RWPE1 (cell line): Measurements from ENCODE around the gene AATK.

Experiments used
- CTCF ChIA-PET: fragments of 350-600 bp; sonication (Branson Sonifier 250); formaldehyde crosslinking; extraction: SDS; loops from one replicate; lab custom pipeline; 2021; lab: Yijun Ruan, JAX
- POLR2A ChIA-PET: fragments of 400-600 bp; formaldehyde crosslinking; extraction: SDS; loops from one replicate; lab custom pipeline; 2020; ENCODE audit warnings: antibody characterized with exemption; ENCODE audit not compliant: low non-redundant PET; lab: Yijun Ruan, JAX
- DNase-seq: peaks from one replicate; pipeline ENCODE4 v3.0.0; 2012; ENCODE audit warnings: low spot score
- H3K27ac ChIP-seq: fragments of 450-650 bp; 2 replicates; pipeline ENCODE4 v1.5.1; 2017
- TF ChIP-seq, protein P1 (sequence below): fragments of 450-650 bp; conservative IDR thresholded peaks from 2 replicates; pipeline ENCODE4 v1.5.1; 2017; ENCODE audit warnings: low read depth, mild to moderate bottlenecking

The AATK gene

GRCh38 chr17:81102869-81103268 lies 63.2 kb downstream of the AATK start:
- ChIA-PET POLR2A (no interaction called here), CTCF (interaction anchor here (0.6 kb wide), 1 partner anchor 124 kb away, joined by 4 read pairs; no protein-coding TSS in a partner anchor)
- DNase-seq = no peak
- peak overlapping the region; percentile 99 for H3K27ac ChIP-seq
- TF ChIP-seq, protein P1, sequence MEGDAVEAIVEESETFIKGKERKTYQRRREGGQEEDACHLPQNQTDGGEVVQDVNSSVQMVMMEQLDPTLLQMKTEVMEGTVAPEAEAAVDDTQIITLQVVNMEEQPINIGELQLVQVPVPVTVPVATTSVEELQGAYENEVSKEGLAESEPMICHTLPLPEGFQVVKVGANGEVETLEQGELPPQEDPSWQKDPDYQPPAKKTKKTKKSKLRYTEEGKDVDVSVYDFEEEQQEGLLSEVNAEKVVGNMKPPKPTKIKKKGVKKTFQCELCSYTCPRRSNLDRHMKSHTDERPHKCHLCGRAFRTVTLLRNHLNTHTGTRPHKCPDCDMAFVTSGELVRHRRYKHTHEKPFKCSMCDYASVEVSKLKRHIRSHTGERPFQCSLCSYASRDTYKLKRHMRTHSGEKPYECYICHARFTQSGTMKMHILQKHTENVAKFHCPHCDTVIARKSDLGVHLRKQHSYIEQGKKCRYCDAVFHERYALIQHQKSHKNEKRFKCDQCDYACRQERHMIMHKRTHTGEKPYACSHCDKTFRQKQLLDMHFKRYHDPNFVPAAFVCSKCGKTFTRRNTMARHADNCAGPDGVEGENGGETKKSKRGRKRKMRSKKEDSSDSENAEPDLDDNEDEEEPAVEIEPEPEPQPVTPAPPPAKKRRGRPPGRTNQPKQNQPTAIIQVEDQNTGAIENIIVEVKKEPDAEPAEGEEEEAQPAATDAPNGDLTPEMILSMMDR = no peak

DNA sequence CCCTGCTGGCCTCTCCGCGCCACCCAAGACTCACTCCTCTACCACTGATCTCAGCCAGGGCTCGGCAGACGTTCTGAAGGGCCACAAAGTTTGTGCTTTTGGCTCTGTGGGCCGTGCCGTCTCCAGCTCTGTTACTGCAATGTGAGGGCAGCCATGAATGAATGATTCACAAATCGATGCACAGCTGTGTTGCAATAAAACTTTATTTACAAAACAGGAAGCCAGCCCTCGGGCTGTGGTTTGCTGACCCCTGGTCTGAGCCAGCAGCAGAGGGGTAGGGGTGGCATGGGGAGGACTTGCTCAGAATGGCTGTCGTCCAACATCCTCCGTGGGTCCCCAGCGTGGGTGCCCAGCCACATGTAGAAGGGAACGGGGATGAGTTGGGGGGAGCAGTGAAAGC lies 63.7 kb downstream of the AATK start:
- ChIA-PET CTCF (interaction anchor here (0.6 to 1.4 kb wide), 7 partner anchors 17 to 446 kb away, joined by 3 to 7 read pairs (median 5); no protein-coding TSS in a partner anchor), POLR2A (no interaction called here)
- no peak for DNase-seq
- peak overlapping the region; percentile 99 for H3K27ac ChIP-seq
- TF ChIP-seq, protein P1 = no peak

DNA sequence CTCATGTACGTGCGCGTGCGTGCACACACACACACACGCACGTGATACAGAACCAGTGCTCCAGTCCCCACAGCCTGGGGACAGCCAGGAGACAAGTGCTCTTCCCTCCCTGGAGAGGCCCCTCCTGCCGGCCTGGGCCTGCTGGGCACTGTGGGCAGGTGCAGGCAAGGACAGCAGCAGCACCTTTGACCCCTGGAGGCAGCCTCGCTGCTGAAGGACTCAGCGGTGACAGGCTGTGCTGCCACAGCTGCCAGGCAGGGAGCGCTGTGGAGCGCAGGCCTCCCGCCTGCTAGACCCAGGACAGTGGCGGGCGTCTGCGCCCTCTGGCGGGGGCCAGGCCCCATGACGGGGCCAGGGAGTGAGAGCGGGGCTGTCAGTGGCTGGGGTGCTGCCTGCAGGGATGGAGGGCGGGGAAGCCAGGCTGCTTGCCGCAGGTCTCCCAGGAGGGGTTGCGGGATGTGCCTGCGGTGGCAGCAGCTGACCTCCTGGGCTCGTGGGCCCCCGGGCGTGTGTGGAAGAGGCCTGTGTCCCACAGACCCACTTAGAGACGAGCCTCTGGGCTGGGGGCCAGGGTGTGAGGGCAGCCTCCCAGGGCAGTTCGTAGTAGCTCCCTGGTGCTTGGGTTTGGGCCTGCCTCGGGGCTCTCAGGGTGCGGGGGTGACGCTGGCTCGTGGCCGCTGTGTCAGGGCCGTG lies 64.3 kb downstream of the AATK start:
- CTCF ChIA-PET = interaction anchor here (0.5 to 1.4 kb wide), 17 partner anchors 9 to 445 kb away, joined by 3 to 9 read pairs (median 4); no protein-coding TSS in a partner anchor
- H3K27ac ChIP-seq = peak overlapping the region; percentile 99
- POLR2A ChIA-PET = no interaction called here
- TF ChIP-seq, protein P1 = peak; percentile 100
- peak; percentile 84 for DNase-seq

GRCh38 chr17:81100668-81101067 lies 65.4 kb downstream of the AATK start:
- POLR2A ChIA-PET = no interaction called here
- CTCF ChIA-PET = interaction anchor here (0.6 kb wide), 1 partner anchor 380 kb away, joined by 3 read pairs; no protein-coding TSS in a partner anchor
- no peak for DNase-seq
- TF ChIP-seq, protein P1 = no peak
- peak overlapping the region; percentile 99 for H3K27ac ChIP-seq

GRCh38 chr17:81099888-81100287 lies 66.1 kb downstream of the AATK start:
- CTCF ChIA-PET = interaction anchor here (0.5 to 0.9 kb wide), 2 partner anchors 11 to 190 kb away, joined by 3 read pairs; no protein-coding TSS in a partner anchor
- TF ChIP-seq, protein P1 = no peak
- POLR2A ChIA-PET = no interaction called here
- peak overlapping the region; percentile 99 for H3K27ac ChIP-seq
- DNase-seq = no peak

GRCh38 chr17:81097943-81098308 lies 68.1 kb downstream of the AATK start:
- POLR2A ChIA-PET = interaction anchor here (0.6 kb wide), 1 partner anchor 11 kb away, joined by 4 read pairs; no protein-coding TSS in a partner anchor
- peak overlapping the region; percentile 99 for H3K27ac ChIP-seq
- no peak for DNase-seq

More at GRCh38 chr17:81097943-81098308, 68.1 kb downstream of the AATK start:
- CTCF ChIA-PET = interaction anchor here (0.6 to 2.1 kb wide), 10 partner anchors 8 to 123 kb away, joined by 3 to 15 read pairs (median 4); no protein-coding TSS in a partner anchor
- TF ChIP-seq, protein P1 = no peak
